WTC11 (cell line): ENCODE data around the gene LCN12. TPM values are rescaled to one million over a fixed set of nuclear protein-coding genes. Genes with fewer than 3 reads are reported as not detected.

ENCODE experiments used
- ATAC-seq: fragments of 200-7000 bp; cut with Tn5 transposase; 2 replicates; pipeline ENCODE4 v1.10.0; 2021; ENCODE audit warnings: mild to moderate bottlenecking, moderate library complexity
- CTCF ChIA-PET: fragments of 300-600 bp; sonication (Branson Sonifier 250); formaldehyde crosslinking; loops from one replicate; lab custom pipeline; 2021; ENCODE audit warnings: antibody characterized with exemption; lab: Charles Lee
- POLR2A ChIA-PET: fragments of 350-600 bp; sonication (Branson Sonifier 250); formaldehyde crosslinking; loops from one replicate; lab custom pipeline; 2021; ENCODE audit warnings: antibody characterized with exemption; lab: Charles Lee
- DNase-seq: peaks from one replicate; pipeline ENCODE4 v3.0.0; 2021; ENCODE audit warnings: low spot score
- H3K27ac Mint-ChIP-seq: 2 replicates; pipeline ENCODE4 v1.8.0; 2021; ENCODE audit warnings: mixed read lengths
- H3K27me3 Mint-ChIP-seq: 2 replicates; pipeline ENCODE4 v1.8.0; 2021; ENCODE audit warnings: low read depth, mild to moderate bottlenecking, moderate library complexity, mixed read lengths
- H3K36me3 Mint-ChIP-seq: 2 replicates; pipeline ENCODE4 v1.8.0; 2021; ENCODE audit warnings: mixed read lengths
- H3K4me1 Mint-ChIP-seq: 2 replicates; pipeline ENCODE4 v1.8.0; 2022; ENCODE audit warnings: mixed read lengths
- H3K4me3 Mint-ChIP-seq: 2 replicates; pipeline ENCODE4 v1.8.0; 2021; ENCODE audit warnings: mild to moderate bottlenecking, moderate library complexity, mixed read lengths
- H3K9me3 Mint-ChIP-seq: 2 replicates; pipeline ENCODE4 v1.8.0; 2021; ENCODE audit warnings: mixed read lengths
- CBFB ChIP-seq: sonication (generic); formaldehyde crosslinking; IDR thresholded peaks from 2 replicates; pipeline ENCODE4 v1.8.1; 2022; ENCODE audit warnings: mild to moderate bottlenecking, low read depth, missing genetic modification reagents
- CREM ChIP-seq: sonication (generic); formaldehyde crosslinking; IDR thresholded peaks from 2 replicates; pipeline ENCODE4 v1.8.1; 2022; ENCODE audit warnings: mild to moderate bottlenecking, missing genetic modification reagents, moderate library complexity
- EMX1 ChIP-seq: fragments of 250-450 bp; sonication (Bioruptor Pico); IDR thresholded peaks from 2 replicates; pipeline ENCODE4 v1.8.0; 2021; ENCODE audit warnings: mild to moderate bottlenecking
- FOXP1 ChIP-seq: sonication (generic); formaldehyde crosslinking; IDR thresholded peaks from 2 replicates; pipeline ENCODE4 v1.8.0; 2022; ENCODE audit warnings: missing genetic modification reagents, mild to moderate bottlenecking, moderate library complexity, borderline replicate concordance
- KAT7 ChIP-seq: sonication (generic); formaldehyde crosslinking; IDR thresholded peaks from 2 replicates; pipeline ENCODE4 v1.8.1; 2023; ENCODE audit warnings: missing genetic modification reagents, mild to moderate bottlenecking, borderline replicate concordance
- NFATC4 ChIP-seq: fragments of 250-450 bp; sonication (Bioruptor Pico); IDR thresholded peaks from 2 replicates; pipeline ENCODE4 v1.9.0; 2021; ENCODE audit warnings: mild to moderate bottlenecking
- NR1H2 ChIP-seq: sonication (generic); formaldehyde crosslinking; IDR thresholded peaks from 2 replicates; pipeline ENCODE4 v1.9.0; 2021; ENCODE audit warnings: mild to moderate bottlenecking, moderate library complexity, missing genetic modification reagents
- OVOL2 ChIP-seq: fragments of 250-450 bp; sonication (Bioruptor Pico); IDR thresholded peaks from 2 replicates; pipeline ENCODE4 v1.9.0; 2021; ENCODE audit warnings: mild to moderate bottlenecking, borderline replicate concordance
- PRRX2 ChIP-seq: fragments of 250-450 bp; sonication (Bioruptor Pico); IDR thresholded peaks from 2 replicates; pipeline ENCODE4 v1.8.0; 2021; ENCODE audit warnings: mild to moderate bottlenecking
- RELA ChIP-seq: sonication (generic); formaldehyde crosslinking; IDR thresholded peaks from 2 replicates; pipeline ENCODE4 v1.8.1; 2022; ENCODE audit warnings: missing genetic modification reagents, mild to moderate bottlenecking, borderline replicate concordance
- SMAD3 ChIP-seq: sonication (generic); formaldehyde crosslinking; IDR thresholded peaks from 2 replicates; pipeline ENCODE4 v1.8.0; 2022; ENCODE audit warnings: missing genetic modification reagents, mild to moderate bottlenecking, borderline replicate concordance
- ZBTB21 ChIP-seq: sonication (generic); formaldehyde crosslinking; IDR thresholded peaks from 2 replicates; pipeline ENCODE4 v1.8.1; 2023; ENCODE audit warnings: mild to moderate bottlenecking, missing genetic modification reagents, borderline replicate concordance
- ZNF317 ChIP-seq: sonication (generic); formaldehyde crosslinking; IDR thresholded peaks from 2 replicates; pipeline ENCODE4 v1.8.1; 2023; ENCODE audit warnings: low read depth, mild to moderate bottlenecking, moderate library complexity, missing genetic modification reagents, borderline replicate concordance
- ZNF416 ChIP-seq: fragments of 250-450 bp; sonication (Bioruptor Pico); IDR thresholded peaks from 2 replicates; pipeline ENCODE4 v1.9.0; 2021; ENCODE audit warnings: mild to moderate bottlenecking, inconsistent platforms
- total RNA-seq: library from RNA; stranded (reverse); gene quantifications from 3 replicates; pipeline ENCODE4 v1.2.3, GENCODE V29; 2021
- TF ChIP-seq, protein P1 (sequence below): sonication (generic); formaldehyde crosslinking; IDR thresholded peaks from 2 replicates; pipeline ENCODE4 v1.8.1; 2022; ENCODE audit warnings: mild to moderate bottlenecking, moderate library complexity, missing genetic modification reagents
- TF ChIP-seq, protein P2 (sequence below): sonication (generic); formaldehyde crosslinking; IDR thresholded peaks from 2 replicates; pipeline ENCODE4 v1.8.1; 2023; ENCODE audit warnings: mild to moderate bottlenecking, missing genetic modification reagents, moderate library complexity
- TF ChIP-seq, protein P3 (sequence below): sonication (generic); formaldehyde crosslinking; conservative IDR thresholded peaks from 2 replicates; pipeline ENCODE4 v1.8.1; 2022; ENCODE audit warnings: mild to moderate bottlenecking, missing genetic modification reagents
- TF ChIP-seq, protein P4 (sequence below): sonication (generic); formaldehyde crosslinking; IDR thresholded peaks from 2 replicates; pipeline ENCODE4 v1.8.0; 2022; ENCODE audit warnings: mild to moderate bottlenecking, missing genetic modification reagents
- TF ChIP-seq, protein P5 (sequence below): sonication (generic); formaldehyde crosslinking; IDR thresholded peaks from 2 replicates; pipeline ENCODE4 v1.8.1; 2023; ENCODE audit warnings: mild to moderate bottlenecking, missing genetic modification reagents
- TF ChIP-seq, protein P6 (sequence below): fragments of 250-450 bp; sonication (Bioruptor Pico); IDR thresholded peaks from 2 replicates; pipeline ENCODE4 v1.9.0; 2021; ENCODE audit warnings: mild to moderate bottlenecking
- TF ChIP-seq, protein P7 (sequence below): fragments of 250-450 bp; sonication (Bioruptor Pico); IDR thresholded peaks from 2 replicates; pipeline ENCODE4 v1.9.0; 2021; ENCODE audit warnings: mild to moderate bottlenecking, borderline replicate concordance

LCN12 gene
- total RNA-seq, 1 experiment from 2014 or later: 1.9 TPM

DNA sequence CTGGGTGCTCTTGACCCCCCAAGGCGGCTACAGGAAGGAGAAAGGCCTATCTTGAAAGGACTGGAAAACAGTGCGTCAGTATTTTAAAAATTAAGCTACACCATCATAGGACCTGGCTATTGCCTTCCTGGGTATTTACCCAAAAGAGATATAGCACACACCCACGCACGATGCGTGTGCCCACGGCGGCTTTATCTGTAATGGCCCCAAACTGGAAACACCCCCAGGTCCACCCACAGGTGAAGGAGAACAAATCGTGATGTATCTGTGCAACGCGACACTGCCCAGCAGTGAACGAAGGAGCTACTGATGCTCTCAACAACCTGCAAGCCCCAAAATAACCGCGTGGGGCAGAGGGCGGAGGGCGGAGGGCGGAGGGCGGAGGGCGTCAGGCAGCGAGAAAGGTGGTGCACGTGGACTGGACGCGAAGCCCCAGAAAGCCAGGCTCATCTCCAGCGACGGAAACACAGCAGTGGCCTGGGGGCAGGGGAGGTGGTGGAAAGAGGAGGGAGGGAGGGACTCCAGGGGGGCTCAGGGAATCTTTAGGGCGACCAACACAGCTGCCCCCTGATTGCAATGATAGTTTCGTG, 12.9 kb downstream of the LCN12 start:
- H3K27ac Mint-ChIP-seq: no peak overlapping the region
- no peaks in the 10 kb centered on the region for H3K27me3 Mint-ChIP-seq
- no peak for ATAC-seq
- H3K4me3 Mint-ChIP-seq: no peak overlapping the region
- CTCF ChIA-PET: interaction anchor here (0.8 to 3.4 kb wide), 12 partner anchors 10 to 187 kb away, joined by 3 to 17 read pairs (median 4); partner anchors contain the start of gene NPDC1
- POLR2A ChIA-PET: no interaction called here
- no peaks in the 10 kb centered on the region for H3K9me3 Mint-ChIP-seq
- peaks cover 10% of the 10 kb centered on the region for H3K4me1 Mint-ChIP-seq
- TF ChIP-seq, protein P1, sequence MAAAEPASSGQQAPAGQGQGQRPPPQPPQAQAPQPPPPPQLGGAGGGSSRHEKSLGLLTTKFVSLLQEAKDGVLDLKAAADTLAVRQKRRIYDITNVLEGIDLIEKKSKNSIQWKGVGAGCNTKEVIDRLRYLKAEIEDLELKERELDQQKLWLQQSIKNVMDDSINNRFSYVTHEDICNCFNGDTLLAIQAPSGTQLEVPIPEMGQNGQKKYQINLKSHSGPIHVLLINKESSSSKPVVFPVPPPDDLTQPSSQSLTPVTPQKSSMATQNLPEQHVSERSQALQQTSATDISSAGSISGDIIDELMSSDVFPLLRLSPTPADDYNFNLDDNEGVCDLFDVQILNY: no peak
- no peak for TF ChIP-seq NR1H2 (CRISPR knock-in tag)
- no peak for TF ChIP-seq ZNF416
- no peak for TF ChIP-seq NFATC4 (CRISPR knock-in tag)
- no peak for TF ChIP-seq SMAD3 (CRISPR knock-in tag)
- H3K36me3 Mint-ChIP-seq: no peaks in the 10 kb centered on the region
- no peak for DNase-seq

DNA sequence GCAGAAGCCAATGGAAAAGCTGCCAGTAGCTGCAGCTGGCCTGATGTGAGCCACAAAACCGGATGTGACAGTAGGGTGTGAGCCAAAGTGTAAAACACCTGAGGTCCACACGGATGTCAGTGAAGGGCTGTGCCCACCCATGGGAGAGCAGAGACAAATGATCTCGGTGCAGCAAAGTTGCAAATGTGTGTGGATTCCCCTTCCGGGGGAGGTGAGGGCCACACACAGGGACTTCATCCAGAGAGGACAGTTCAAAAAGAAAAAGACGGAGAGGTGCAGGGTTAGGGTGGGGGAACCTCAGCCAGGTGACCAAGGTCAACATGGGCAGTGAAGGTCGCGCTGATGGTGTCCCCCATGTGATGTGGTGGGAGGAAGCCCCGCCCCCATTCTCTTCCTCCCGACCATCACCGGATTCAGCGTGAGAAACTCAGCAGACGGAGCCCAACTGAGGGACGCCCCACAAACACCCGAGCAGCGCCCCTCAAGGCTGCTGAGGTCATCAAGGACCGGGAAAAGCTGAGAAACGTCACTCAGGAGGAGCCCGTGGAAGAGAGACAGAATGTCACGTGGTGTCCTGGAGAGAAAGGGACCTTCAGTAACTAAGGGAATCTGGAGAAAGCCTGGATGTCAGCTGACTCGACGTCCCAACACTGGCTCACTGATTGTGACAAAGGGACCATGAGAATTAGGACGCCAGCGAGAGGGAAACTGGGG, 13.9 kb downstream of the LCN12 start:
- CTCF ChIA-PET: interaction anchor here (0.7 to 3.4 kb wide), 9 partner anchors 10 to 544 kb away, joined by 3 to 17 read pairs (median 4); partner anchors contain the start of gene MAN1B1
- no peak for ATAC-seq
- Mint-ChIP-seq H3K4me3 (no peak overlapping the region), H3K4me1 (peaks cover 10% of the 10 kb centered on the region), H3K9me3 (no peaks in the 10 kb centered on the region), H3K27ac (peak overlapping the region; percentile 66; the same call in 1 of the 2 replicates), H3K36me3 (no peaks in the 10 kb centered on the region), H3K27me3 (no peaks in the 10 kb centered on the region)
- DNase-seq: no peak
- POLR2A ChIA-PET: interaction anchor here (0.6 to 1.0 kb wide), 2 partner anchors 27 to 235 kb away, joined by 3 to 4 read pairs; partner anchors contain the start of gene TPRN
- TF ChIP-seq PRRX2 (no peak), CBFB (CRISPR knock-in tag) (no peak), RELA (CRISPR knock-in tag) (no peak), ZNF317 (CRISPR knock-in tag) (no peak), CREM (no peak), OVOL2 (CRISPR knock-in tag) (no peak), EMX1 (no peak), ZBTB21 (CRISPR knock-in tag) (no peak), FOXP1 (CRISPR knock-in tag) (no peak), KAT7 (CRISPR knock-in tag) (no peak)
- TF ChIP-seq, protein P2, sequence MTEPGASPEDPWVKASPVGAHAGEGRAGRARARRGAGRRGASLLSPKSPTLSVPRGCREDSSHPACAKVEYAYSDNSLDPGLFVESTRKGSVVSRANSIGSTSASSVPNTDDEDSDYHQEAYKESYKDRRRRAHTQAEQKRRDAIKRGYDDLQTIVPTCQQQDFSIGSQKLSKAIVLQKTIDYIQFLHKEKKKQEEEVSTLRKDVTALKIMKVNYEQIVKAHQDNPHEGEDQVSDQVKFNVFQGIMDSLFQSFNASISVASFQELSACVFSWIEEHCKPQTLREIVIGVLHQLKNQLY (CRISPR knock-in tag): no peak
- TF ChIP-seq, protein P3, sequence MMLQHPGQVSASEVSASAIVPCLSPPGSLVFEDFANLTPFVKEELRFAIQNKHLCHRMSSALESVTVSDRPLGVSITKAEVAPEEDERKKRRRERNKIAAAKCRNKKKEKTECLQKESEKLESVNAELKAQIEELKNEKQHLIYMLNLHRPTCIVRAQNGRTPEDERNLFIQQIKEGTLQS: no peak
- TF ChIP-seq, protein P4, sequence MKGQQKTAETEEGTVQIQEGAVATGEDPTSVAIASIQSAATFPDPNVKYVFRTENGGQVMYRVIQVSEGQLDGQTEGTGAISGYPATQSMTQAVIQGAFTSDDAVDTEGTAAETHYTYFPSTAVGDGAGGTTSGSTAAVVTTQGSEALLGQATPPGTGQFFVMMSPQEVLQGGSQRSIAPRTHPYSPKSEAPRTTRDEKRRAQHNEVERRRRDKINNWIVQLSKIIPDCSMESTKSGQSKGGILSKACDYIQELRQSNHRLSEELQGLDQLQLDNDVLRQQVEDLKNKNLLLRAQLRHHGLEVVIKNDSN: peak; percentile 45; the same call in 1 of the 2 replicates
- TF ChIP-seq, protein P5, sequence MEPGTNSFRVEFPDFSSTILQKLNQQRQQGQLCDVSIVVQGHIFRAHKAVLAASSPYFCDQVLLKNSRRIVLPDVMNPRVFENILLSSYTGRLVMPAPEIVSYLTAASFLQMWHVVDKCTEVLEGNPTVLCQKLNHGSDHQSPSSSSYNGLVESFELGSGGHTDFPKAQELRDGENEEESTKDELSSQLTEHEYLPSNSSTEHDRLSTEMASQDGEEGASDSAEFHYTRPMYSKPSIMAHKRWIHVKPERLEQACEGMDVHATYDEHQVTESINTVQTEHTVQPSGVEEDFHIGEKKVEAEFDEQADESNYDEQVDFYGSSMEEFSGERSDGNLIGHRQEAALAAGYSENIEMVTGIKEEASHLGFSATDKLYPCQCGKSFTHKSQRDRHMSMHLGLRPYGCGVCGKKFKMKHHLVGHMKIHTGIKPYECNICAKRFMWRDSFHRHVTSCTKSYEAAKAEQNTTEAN: no peak
- TF ChIP-seq, protein P6, sequence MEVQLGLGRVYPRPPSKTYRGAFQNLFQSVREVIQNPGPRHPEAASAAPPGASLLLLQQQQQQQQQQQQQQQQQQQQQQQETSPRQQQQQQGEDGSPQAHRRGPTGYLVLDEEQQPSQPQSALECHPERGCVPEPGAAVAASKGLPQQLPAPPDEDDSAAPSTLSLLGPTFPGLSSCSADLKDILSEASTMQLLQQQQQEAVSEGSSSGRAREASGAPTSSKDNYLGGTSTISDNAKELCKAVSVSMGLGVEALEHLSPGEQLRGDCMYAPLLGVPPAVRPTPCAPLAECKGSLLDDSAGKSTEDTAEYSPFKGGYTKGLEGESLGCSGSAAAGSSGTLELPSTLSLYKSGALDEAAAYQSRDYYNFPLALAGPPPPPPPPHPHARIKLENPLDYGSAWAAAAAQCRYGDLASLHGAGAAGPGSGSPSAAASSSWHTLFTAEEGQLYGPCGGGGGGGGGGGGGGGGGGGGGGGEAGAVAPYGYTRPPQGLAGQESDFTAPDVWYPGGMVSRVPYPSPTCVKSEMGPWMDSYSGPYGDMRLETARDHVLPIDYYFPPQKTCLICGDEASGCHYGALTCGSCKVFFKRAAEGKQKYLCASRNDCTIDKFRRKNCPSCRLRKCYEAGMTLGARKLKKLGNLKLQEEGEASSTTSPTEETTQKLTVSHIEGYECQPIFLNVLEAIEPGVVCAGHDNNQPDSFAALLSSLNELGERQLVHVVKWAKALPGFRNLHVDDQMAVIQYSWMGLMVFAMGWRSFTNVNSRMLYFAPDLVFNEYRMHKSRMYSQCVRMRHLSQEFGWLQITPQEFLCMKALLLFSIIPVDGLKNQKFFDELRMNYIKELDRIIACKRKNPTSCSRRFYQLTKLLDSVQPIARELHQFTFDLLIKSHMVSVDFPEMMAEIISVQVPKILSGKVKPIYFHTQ: no peak
- TF ChIP-seq, protein P7, sequence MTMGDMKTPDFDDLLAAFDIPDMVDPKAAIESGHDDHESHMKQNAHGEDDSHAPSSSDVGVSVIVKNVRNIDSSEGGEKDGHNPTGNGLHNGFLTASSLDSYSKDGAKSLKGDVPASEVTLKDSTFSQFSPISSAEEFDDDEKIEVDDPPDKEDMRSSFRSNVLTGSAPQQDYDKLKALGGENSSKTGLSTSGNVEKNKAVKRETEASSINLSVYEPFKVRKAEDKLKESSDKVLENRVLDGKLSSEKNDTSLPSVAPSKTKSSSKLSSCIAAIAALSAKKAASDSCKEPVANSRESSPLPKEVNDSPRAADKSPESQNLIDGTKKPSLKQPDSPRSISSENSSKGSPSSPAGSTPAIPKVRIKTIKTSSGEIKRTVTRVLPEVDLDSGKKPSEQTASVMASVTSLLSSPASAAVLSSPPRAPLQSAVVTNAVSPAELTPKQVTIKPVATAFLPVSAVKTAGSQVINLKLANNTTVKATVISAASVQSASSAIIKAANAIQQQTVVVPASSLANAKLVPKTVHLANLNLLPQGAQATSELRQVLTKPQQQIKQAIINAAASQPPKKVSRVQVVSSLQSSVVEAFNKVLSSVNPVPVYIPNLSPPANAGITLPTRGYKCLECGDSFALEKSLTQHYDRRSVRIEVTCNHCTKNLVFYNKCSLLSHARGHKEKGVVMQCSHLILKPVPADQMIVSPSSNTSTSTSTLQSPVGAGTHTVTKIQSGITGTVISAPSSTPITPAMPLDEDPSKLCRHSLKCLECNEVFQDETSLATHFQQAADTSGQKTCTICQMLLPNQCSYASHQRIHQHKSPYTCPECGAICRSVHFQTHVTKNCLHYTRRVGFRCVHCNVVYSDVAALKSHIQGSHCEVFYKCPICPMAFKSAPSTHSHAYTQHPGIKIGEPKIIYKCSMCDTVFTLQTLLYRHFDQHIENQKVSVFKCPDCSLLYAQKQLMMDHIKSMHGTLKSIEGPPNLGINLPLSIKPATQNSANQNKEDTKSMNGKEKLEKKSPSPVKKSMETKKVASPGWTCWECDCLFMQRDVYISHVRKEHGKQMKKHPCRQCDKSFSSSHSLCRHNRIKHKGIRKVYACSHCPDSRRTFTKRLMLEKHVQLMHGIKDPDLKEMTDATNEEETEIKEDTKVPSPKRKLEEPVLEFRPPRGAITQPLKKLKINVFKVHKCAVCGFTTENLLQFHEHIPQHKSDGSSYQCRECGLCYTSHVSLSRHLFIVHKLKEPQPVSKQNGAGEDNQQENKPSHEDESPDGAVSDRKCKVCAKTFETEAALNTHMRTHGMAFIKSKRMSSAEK (CRISPR knock-in tag): no peak
